RKO (cell line): Measurements from ENCODE around the gene CYBRD1.

Experiments
- DNase-seq: peaks from one replicate; pipeline ENCODE4 v3.0.0-alpha.2; 2016; ENCODE audit warnings: low spot score

Gene CYBRD1

DNA sequence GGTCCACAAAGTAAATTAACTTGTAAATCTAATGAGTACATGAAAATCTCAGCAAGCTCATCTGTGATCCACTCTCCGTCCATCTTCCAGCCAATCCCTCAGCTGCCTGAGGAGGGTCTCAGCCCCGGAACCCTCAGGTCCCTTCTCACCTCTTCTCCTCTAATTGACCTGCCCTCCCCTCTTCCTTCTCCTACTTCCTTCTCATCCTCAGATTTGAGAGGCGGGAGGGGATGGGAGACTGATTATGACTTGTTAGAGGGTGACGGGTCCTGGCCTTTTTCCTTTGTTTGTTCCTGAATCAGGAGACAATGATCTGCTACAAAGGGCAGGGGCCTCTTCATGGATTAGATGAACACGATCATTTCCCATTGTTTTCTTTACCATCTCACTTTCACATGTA, 80.1 kb downstream of the CYBRD1 start:
- no peak for DNase-seq
